ENCODE results near the gene ADGRG6.

Gene ADGRG6

GRCh38 chr6:142353690-142354089 lies 51.9 kb downstream of the ADGRG6 start:
- H3K4me3 Mint-ChIP-seq, result no peak overlapping the region
- peaks cover 12% of the 10 kb centered on the region for H3K9me3 Mint-ChIP-seq
- TF ChIP-seq CTCF (IDR thresholded peaks at IDR 0.05), result no peak
- peaks cover 4% of the 10 kb centered on the region for H3K36me3 Mint-ChIP-seq (ENCODE audit: low read depth)
- peaks cover 3% of the 10 kb centered on the region for H3K27me3 Mint-ChIP-seq (ENCODE audit: low read depth, poor library complexity)
- H3K4me1 Mint-ChIP-seq, result no peaks in the 10 kb centered on the region
- H3K27ac Mint-ChIP-seq, result no peak overlapping the region
- no peak for DNase-seq

- peaks cover 3% of the 10 kb centered on the region for H3K27me3 Mint-ChIP-seq (ENCODE audit: low read depth, poor library complexity)
- no peaks in the 10 kb centered on the region for H3K4me1 Mint-ChIP-seq
- peaks cover 12% of the 10 kb centered on the region for H3K9me3 Mint-ChIP-seq
- H3K4me3 Mint-ChIP-seq, result no peak overlapping the region
- peaks cover 4% of the 10 kb centered on the region for H3K36me3 Mint-ChIP-seq (ENCODE audit: low read depth)
- no peak for DNase-seq
- no peak for TF ChIP-seq CTCF (IDR thresholded peaks at IDR 0.05)
- H3K27ac Mint-ChIP-seq, result no peak overlapping the region
Measured at GRCh38 chr6:142354650-142355049, 52.8 kb downstream of the ADGRG6 start.

GRCh38 chr6:142355520-142356174 lies 53.8 kb downstream of the ADGRG6 start:
- Mint-ChIP-seq H3K27ac (no peak overlapping the region), H3K4me1 (no peaks in the 10 kb centered on the region), H3K36me3 (ENCODE audit: low read depth) (peaks cover 2% of the 10 kb centered on the region), H3K27me3 (ENCODE audit: low read depth, poor library complexity) (peaks cover 3% of the 10 kb centered on the region), H3K4me3 (no peak overlapping the region), H3K9me3 (peaks cover 8% of the 10 kb centered on the region)
- DNase-seq, result no peak
- TF ChIP-seq CTCF (IDR thresholded peaks at IDR 0.05), result no peak

GRCh38 chr6:142356201-142356883 lies 54.5 kb downstream of the ADGRG6 start:
- H3K27me3 Mint-ChIP-seq (ENCODE audit: low read depth, poor library complexity), result peaks cover 3% of the 10 kb centered on the region
- no peaks in the 10 kb centered on the region for H3K36me3 Mint-ChIP-seq (ENCODE audit: low read depth)
- H3K4me3 Mint-ChIP-seq, result no peak overlapping the region
- H3K27ac Mint-ChIP-seq, result no peak overlapping the region
- no peaks in the 10 kb centered on the region for H3K4me1 Mint-ChIP-seq
- DNase-seq, result no peak
- peaks cover 2% of the 10 kb centered on the region for H3K9me3 Mint-ChIP-seq
- TF ChIP-seq CTCF (IDR thresholded peaks at IDR 0.05), result no peak

- no peaks in the 10 kb centered on the region for H3K4me1 Mint-ChIP-seq
- H3K27me3 Mint-ChIP-seq (ENCODE audit: low read depth, poor library complexity), result peaks cover 3% of the 10 kb centered on the region
- no peak overlapping the region for H3K27ac Mint-ChIP-seq
- no peaks in the 10 kb centered on the region for H3K9me3 Mint-ChIP-seq
- no peak for DNase-seq
- TF ChIP-seq CTCF (IDR thresholded peaks at IDR 0.05), result no peak
- H3K4me3 Mint-ChIP-seq, result no peak overlapping the region
- H3K36me3 Mint-ChIP-seq (ENCODE audit: low read depth), result no peaks in the 10 kb centered on the region
Measured at GRCh38 chr6:142356884-142357225, 55.0 kb downstream of the ADGRG6 start.

GRCh38 chr6:142357879-142358278 lies 56.1 kb downstream of the ADGRG6 start:
- H3K9me3 Mint-ChIP-seq, result no peaks in the 10 kb centered on the region
- TF ChIP-seq CTCF (IDR thresholded peaks at IDR 0.05), result no peak
- H3K4me1 Mint-ChIP-seq, result no peaks in the 10 kb centered on the region
- peaks cover 3% of the 10 kb centered on the region for H3K27me3 Mint-ChIP-seq (ENCODE audit: low read depth, poor library complexity)
- no peak overlapping the region for H3K27ac Mint-ChIP-seq
- no peak overlapping the region for H3K4me3 Mint-ChIP-seq
- DNase-seq, result no peak
- H3K36me3 Mint-ChIP-seq (ENCODE audit: low read depth), result no peaks in the 10 kb centered on the region
